HCEC 1CT (cell line): ENCODE results near the gene ERBB4.

Experiments
- DNase-seq: peaks from one replicate; pipeline ENCODE4 v3.0.0-alpha.2; 2017

ERBB4 gene

GRCh38 chr2:211367711-211368110 lies 1170.9 kb downstream of the ERBB4 start:
- peak; percentile 63 for DNase-seq

DNA sequence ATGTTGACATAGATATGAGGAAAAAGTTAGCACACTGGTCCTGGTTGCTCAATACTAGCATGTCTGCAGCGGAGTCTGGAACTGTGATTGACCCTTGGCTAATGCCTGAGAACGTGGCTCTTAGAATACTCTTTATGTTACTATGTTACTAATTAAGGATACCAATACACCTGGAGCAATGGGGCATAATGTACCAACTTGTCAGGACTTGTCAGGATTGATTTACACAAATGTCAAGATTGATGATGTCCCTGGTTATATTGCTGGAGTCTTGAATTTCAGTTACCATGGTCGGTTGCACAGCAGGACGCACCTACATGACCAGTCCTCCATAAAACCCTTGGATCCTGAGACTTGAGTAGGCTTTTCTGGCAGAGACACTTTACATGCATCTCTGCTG lies 1171.3 kb downstream of the ERBB4 start:
- no peak for DNase-seq

GRCh38 chr2:211364911-211365310 lies 1173.7 kb downstream of the ERBB4 start:
- no peak for DNase-seq

DNA sequence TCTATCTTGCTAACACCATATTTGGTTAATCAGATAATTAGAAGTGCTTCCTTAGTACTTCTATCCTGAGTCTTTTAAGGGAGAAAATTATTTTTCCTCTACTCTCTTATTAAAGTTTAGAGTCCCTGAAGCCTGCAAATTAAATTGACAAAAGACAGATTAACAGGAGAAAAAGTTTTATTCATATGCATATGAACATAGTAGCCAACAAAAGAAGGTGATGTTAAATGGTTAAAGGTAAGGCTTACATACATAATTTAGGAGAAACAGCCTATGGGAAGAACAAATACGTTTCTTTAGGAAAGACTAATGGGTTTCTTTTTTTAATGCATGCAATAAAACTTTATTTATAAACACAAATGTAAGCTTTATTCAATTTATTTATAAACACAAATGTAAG lies 1177.2 kb downstream of the ERBB4 start:
- no peak for DNase-seq

- DNase-seq = no peak
Measured at GRCh38 chr2:211359347-211359746, 1179.3 kb downstream of the ERBB4 start.

DNA sequence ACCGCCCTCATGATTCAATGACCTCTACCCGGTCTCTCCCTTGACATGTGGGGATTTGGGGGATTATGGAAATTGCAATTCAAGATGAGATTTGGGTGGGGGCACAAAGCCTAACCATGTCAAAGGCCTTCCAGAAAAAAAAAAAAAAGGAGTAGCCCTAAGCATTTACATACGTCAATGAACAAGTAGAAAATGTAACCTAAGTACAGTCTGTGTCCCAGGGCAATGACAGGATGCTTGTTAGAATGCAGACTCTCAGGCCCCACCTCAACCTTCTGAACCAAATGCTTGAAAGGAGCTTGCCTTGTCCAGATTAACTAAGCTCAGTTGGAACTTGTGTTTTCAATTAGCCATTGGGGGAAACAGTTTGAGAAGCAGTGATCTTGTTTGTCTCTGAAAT lies 1180.1 kb downstream of the ERBB4 start:
- no peak for DNase-seq

DNA sequence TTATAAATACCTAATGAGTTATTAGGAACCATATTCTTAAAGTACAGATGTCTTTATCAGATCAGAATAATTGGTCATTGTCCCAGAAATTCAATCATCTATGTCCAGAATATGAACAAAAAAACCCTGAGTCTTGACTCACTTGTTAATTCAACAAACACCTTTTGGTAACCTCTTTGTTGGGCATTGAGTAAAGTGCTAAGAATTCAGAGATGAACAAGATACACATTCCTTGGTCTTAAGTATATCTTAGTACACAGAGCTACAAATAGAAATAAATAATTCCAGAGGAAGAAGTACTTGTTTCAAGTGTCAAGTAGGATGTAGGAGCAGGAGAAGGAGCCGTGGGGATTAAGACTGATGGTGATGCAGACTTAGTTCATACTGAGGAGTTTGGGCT lies 1184.1 kb downstream of the ERBB4 start:
- DNase-seq = no peak

DNA sequence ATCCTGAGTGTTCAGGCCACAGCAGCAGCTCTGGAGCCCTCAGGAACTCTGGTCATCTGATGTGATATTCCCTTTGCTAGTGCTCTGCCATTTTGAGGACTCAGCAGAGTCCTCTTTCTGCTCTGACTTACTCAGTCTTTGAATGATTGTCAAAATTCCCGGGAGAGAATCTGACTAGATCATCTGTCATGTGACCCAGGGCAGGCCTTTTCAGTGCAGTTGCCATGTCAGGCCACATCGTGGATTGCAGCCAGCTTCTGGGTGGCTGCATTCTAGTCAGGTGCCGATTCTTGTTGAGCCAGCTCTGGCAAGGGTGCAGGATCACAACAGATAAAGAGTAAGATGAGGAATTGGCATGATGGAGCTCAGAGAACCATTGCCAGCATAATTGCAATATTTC lies 1186.6 kb downstream of the ERBB4 start:
- peak; percentile 21 for DNase-seq

DNA sequence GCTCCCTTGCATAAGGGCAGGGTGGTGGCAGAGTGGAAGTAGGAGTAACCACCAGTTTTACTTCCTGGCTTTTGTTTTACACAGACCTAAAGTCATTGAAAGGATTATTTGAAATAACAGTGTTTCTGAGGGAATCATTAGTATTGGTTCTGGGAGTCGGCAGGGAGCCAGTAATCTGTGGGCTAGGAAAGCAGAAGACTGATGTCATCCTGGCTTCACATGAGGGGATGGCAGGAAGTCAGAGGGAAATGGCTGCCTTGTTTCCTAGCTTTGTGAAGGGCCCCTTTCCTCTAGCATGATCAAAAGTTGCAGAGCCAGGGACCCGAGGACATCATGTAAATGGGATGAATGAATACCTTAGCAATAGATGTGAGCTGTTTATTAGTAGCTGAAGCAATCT lies 1189.6 kb downstream of the ERBB4 start:
- DNase-seq = peak; percentile 1

GRCh38 chr2:211347328-211347727 lies 1191.3 kb downstream of the ERBB4 start:
- DNase-seq = peak; percentile 10

- no peak for DNase-seq
Measured at GRCh38 chr2:211344289-211344688, 1194.3 kb downstream of the ERBB4 start.

DNA sequence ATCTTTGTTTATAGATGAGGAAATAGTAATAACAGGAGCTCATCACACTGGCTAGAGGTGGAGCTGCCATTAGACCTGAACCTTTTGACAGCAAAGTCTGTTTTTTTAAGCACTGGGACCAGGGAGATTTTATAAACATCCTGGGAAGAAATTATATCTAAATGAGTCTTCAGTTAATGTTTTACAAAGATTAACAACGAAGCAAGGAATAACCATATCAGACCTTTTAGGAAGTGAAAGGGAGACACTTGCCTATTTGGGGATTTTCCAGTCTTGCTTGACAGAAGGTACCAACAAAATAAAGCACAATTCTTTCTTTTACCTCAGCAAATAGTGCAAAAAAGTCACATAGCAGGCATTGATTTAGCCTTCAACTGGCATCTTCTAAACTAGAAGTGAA lies 1205.2 kb downstream of the ERBB4 start:
- DNase-seq = no peak

GRCh38 chr2:211331736-211332135 lies 1206.9 kb downstream of the ERBB4 start:
- no peak for DNase-seq

DNA sequence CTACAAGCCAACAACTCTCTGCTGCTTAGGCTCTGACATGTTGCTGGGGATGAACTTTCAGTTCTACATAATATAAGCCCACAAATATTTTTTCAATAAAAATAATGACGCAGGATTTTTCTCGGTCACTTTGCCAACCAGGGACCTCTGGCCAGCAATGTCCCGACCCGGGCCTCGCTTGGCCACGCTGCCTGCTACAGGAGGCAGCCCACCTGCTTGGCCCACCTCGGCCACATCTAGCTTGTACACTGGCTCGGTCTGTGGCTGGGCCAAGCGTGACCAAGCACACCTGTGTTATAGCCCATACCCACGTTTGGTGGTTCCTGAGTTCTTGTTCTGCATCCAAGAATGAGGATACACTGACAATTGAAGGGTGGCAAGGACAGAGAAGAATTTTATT lies 1208.7 kb downstream of the ERBB4 start:
- no peak for DNase-seq

DNA sequence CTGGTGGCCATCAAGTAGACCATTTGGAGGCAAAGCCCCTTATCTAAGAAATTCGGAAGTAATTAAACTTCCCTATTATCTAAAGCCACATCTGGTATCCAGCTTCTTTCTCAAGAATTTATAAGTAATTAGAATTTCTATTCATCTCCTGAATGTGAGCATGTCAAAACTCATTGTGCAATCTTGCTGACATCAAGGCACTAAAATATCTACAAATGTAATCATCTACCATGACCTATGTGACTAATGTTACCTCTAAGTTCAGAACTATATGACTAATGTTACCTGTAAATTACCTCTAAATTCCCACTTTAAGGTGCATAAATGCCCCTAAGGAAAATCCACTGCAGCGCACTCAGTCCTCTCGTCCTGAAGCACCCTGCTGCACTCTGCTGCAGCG lies 1209.2 kb downstream of the ERBB4 start:
- peak; percentile 2 for DNase-seq

- peak; percentile 47 for DNase-seq
Measured at GRCh38 chr2:211328126-211328525, 1210.5 kb downstream of the ERBB4 start.
